Activated B cell treated with CpG ODN at 0.5 μM for 24 hours (primary cell): ENCODE results near the gene CCNG2. TPM values are rescaled to one million over a fixed set of nuclear protein-coding genes. Genes with fewer than 3 reads are reported as not detected.

ENCODE experiments used
- ATAC-seq: fragments of 200-7000 bp; cut with Tn5 transposase; one replicate; pipeline ENCODE4 v1.10.0; 2021; ENCODE audit warnings: low read depth, mild to moderate bottlenecking, moderate library complexity
- CTCF ChIA-PET: fragments of 350-600 bp; sonication (Branson Sonifier 250); formaldehyde crosslinking; loops from one replicate; lab custom pipeline; 2021; ENCODE audit warnings: antibody characterized with exemption; lab: Charles Lee
- POLR2A ChIA-PET: fragments of 350-600 bp; sonication (Branson Sonifier 250); formaldehyde crosslinking; loops from one replicate; lab custom pipeline; 2021; ENCODE audit warnings: antibody characterized with exemption; lab: Charles Lee
- DNase-seq: peaks from one replicate; pipeline ENCODE4 v3.0.0; 2022
- H3K27ac Mint-ChIP-seq: one replicate; pipeline ENCODE4 v1.8.0; 2020; ENCODE audit warnings: mixed read lengths
- H3K27me3 Mint-ChIP-seq: one replicate; pipeline ENCODE4 v1.8.0; 2021; ENCODE audit warnings: mixed read lengths
- H3K36me3 Mint-ChIP-seq: one replicate; pipeline ENCODE4 v1.8.0; 2021; ENCODE audit warnings: low read depth, mixed read lengths
- H3K4me1 Mint-ChIP-seq: one replicate; pipeline ENCODE4 v1.8.0; 2021; ENCODE audit warnings: mixed read lengths
- H3K4me3 Mint-ChIP-seq: one replicate; pipeline ENCODE4 v1.8.0; 2020; ENCODE audit warnings: mild to moderate bottlenecking, mixed read lengths
- H3K9me3 Mint-ChIP-seq: one replicate; pipeline ENCODE4 v1.8.0; 2020; ENCODE audit warnings: mixed read lengths
- CTCF ChIP-seq: fragments of 200-600 bp; IDR thresholded peaks from one replicate; pipeline ENCODE4 v1.8.0; 2022; ENCODE audit warnings: antibody characterized with exemption, mild to moderate bottlenecking
- intact Hi-C: fragments of 100-400 bp; cut with micrococcal nuclease; formaldehyde crosslinking; loops from one replicate; pipeline ENCODE4 v1.15.1; 2024
- total RNA-seq: library from RNA; stranded (reverse); gene quantifications from 2 replicates; pipeline ENCODE4 v1.2.3, GENCODE V29; 2022

CCNG2 gene
- total RNA-seq, 1 donor from 2014 or later: 34.6 TPM

GRCh38 chr4:77197361-77197760 lies 40.4 kb downstream of the CCNG2 start:
- ATAC-seq (no peak), DNase-seq (no peak)
- H3K36me3 Mint-ChIP-seq: no peaks in the 10 kb centered on the region
- ChIA-PET POLR2A (interaction anchor here (1.4 to 6.2 kb wide), 2 partner anchors 42 to 122 kb away, joined by 4 to 126 read pairs; partner anchors contain the start of gene CCNG2), CTCF (interaction anchor here (1.2 kb wide), 1 partner anchor 145 kb away, joined by 3 read pairs; no protein-coding TSS in a partner anchor)
- no peak overlapping the region for H3K27ac Mint-ChIP-seq
- H3K4me3 Mint-ChIP-seq: no peak overlapping the region
- intact Hi-C loops: no loop called here
- no peaks in the 10 kb centered on the region for H3K27me3 Mint-ChIP-seq
- H3K4me1 Mint-ChIP-seq: peaks cover 52% of the 10 kb centered on the region
- TF ChIP-seq CTCF: no peak
- H3K9me3 Mint-ChIP-seq: no peaks in the 10 kb centered on the region

- CTCF ChIA-PET: interaction anchor here (8.3 kb wide), 1 partner anchor 102 kb away, joined by 263 read pairs; no protein-coding TSS in a partner anchor
- ATAC-seq (no peak), DNase-seq (no peak)
- Mint-ChIP-seq H3K4me1 (peaks cover 52% of the 10 kb centered on the region), H3K9me3 (no peaks in the 10 kb centered on the region), H3K27me3 (no peaks in the 10 kb centered on the region), H3K27ac (no peak overlapping the region), H3K4me3 (no peak overlapping the region), H3K36me3 (no peaks in the 10 kb centered on the region)
- intact Hi-C loops: no loop called here
- TF ChIP-seq CTCF: no peak
- POLR2A ChIA-PET: interaction anchor here (1.4 to 6.2 kb wide), 2 partner anchors 43 to 123 kb away, joined by 4 to 126 read pairs; partner anchors contain the start of gene CCNG2
These were observed 40.8 kb downstream of the CCNG2 start for GRCh38 chr4:77197831-77198230.

GRCh38 chr4:77199276-77199675 lies 42.3 kb downstream of the CCNG2 start:
- POLR2A ChIA-PET: no interaction called here

GRCh38 chr4:77199701-77200100 lies 42.7 kb downstream of the CCNG2 start:
- POLR2A ChIA-PET: no interaction called here
- intact Hi-C loops: no loop called here

More at GRCh38 chr4:77199276-77199675, 42.3 kb downstream of the CCNG2 start:
- no peak overlapping the region for H3K4me3 Mint-ChIP-seq
- H3K9me3 Mint-ChIP-seq: no peaks in the 10 kb centered on the region
- DNase-seq: no peak
- no peaks in the 10 kb centered on the region for H3K36me3 Mint-ChIP-seq
- no peak overlapping the region for H3K27ac Mint-ChIP-seq
- peaks cover 42% of the 10 kb centered on the region for H3K4me1 Mint-ChIP-seq
- TF ChIP-seq CTCF: no peak
- CTCF ChIA-PET: interaction anchor here (1.5 to 8.3 kb wide), 4 partner anchors 44 to 147 kb away, joined by 3 to 263 read pairs (median 8); no protein-coding TSS in a partner anchor
- no peak for ATAC-seq
- intact Hi-C loops: no loop called here
- H3K27me3 Mint-ChIP-seq: no peaks in the 10 kb centered on the region

More at GRCh38 chr4:77199701-77200100, 42.7 kb downstream of the CCNG2 start:
- no peak overlapping the region for H3K4me3 Mint-ChIP-seq
- no peaks in the 10 kb centered on the region for H3K36me3 Mint-ChIP-seq
- no peaks in the 10 kb centered on the region for H3K9me3 Mint-ChIP-seq
- H3K27ac Mint-ChIP-seq: no peak overlapping the region
- ATAC-seq (no peak), DNase-seq (no peak)
- no peak for TF ChIP-seq CTCF
- no peaks in the 10 kb centered on the region for H3K27me3 Mint-ChIP-seq
- CTCF ChIA-PET: interaction anchor here (1.5 to 8.3 kb wide), 5 partner anchors 44 to 153 kb away, joined by 3 to 263 read pairs (median 9); no protein-coding TSS in a partner anchor
- peaks cover 38% of the 10 kb centered on the region for H3K4me1 Mint-ChIP-seq
